DMS114 treated with DMSO at 0.1 percent for 48 hours (cell line): Measurements from ENCODE around the gene TFEB.

Experiments used
- DNase-seq: peaks from one replicate; lab custom pipeline; 2025; ENCODE audit not compliant: unreplicated experiment; lab: John Stamatoyannopoulos, UW

The TFEB gene

GRCh38 chr6:41739041-41739440 lies 3.6 kb upstream of the TFEB start:
- DNase-seq = no peak

- no peak for DNase-seq
Measured at GRCh38 chr6:41737591-41738130, 2.3 kb upstream of the TFEB start.

GRCh38 chr6:41736800-41737555 lies 1.6 kb upstream of the TFEB start:
- DNase-seq = no peak

- no peak for DNase-seq
Measured at GRCh38 chr6:41736186-41736733, 852 bp upstream of the TFEB start.

GRCh38 chr6:41734666-41735426 lies 562 bp downstream of the TFEB start:
- DNase-seq = peak; percentile 68

- DNase-seq = peak; percentile 58
Measured at GRCh38 chr6:41733707-41734665, 1.4 kb downstream of the TFEB start.

GRCh38 chr6:41733360-41733706 lies 2.1 kb downstream of the TFEB start:
- no peak for DNase-seq

- no peak for DNase-seq
Measured at GRCh38 chr6:41732591-41733359, 2.6 kb downstream of the TFEB start.

GRCh38 chr6:41732149-41732548 lies 3.3 kb downstream of the TFEB start:
- no peak for DNase-seq

GRCh38 chr6:41731561-41732086 lies 3.8 kb downstream of the TFEB start:
- DNase-seq = no peak

- no peak for DNase-seq
Measured at GRCh38 chr6:41730531-41731436, 4.6 kb downstream of the TFEB start.

GRCh38 chr6:41729624-41730023 lies 5.8 kb downstream of the TFEB start:
- no peak for DNase-seq

GRCh38 chr6:41728954-41729353 lies 6.5 kb downstream of the TFEB start:
- DNase-seq = no peak

- no peak for DNase-seq
Measured at GRCh38 chr6:41728073-41728936, 7.1 kb downstream of the TFEB start.

GRCh38 chr6:41727705-41728072 lies 7.7 kb downstream of the TFEB start:
- no peak for DNase-seq

- DNase-seq = no peak
Measured at GRCh38 chr6:41726876-41727275, 8.5 kb downstream of the TFEB start.

- no peak for DNase-seq
Measured at GRCh38 chr6:41724586-41725501, 10.6 kb downstream of the TFEB start.
